ENCODE measurements around the gene CITED4.

GRCh38 chr1:40853885-40854170 is 8.3 kb downstream of the CITED4 start:
- TF ChIP-seq EZH2 (IDR thresholded peaks at IDR 0.05) = no peak
- no peak for TF ChIP-seq CTCF (IDR thresholded peaks at IDR 0.05 in 2 of 3, conservative IDR thresholded peaks at IDR 0.05 in 1 of 3; ENCODE audit: borderline replicate concordance in 1 of 3, insufficient read depth in 1 of 3, low read depth in 2 of 3, low read length in 2 of 3)
- no peak for TF ChIP-seq POLR2A (IDR thresholded peaks at IDR 0.05; ENCODE audit: borderline replicate concordance, extremely low read depth, insufficient read depth, insufficient read length)
- TF ChIP-seq POLR2AphosphoS5 (IDR thresholded peaks at IDR 0.05; ENCODE audit: low read depth, low read length) = no peak
- no peak for TF ChIP-seq ZBTB33 (IDR thresholded peaks at IDR 0.05; ENCODE audit: extremely low read depth, insufficient replicate concordance, low read length)
- TF ChIP-seq EZH2phosphoT487 (IDR thresholded peaks at IDR 0.05; ENCODE audit: borderline replicate concordance) = no peak
- no peak for TF ChIP-seq ELF1 (IDR thresholded peaks at IDR 0.05; ENCODE audit: borderline replicate concordance, low read depth)
- no peak for TF ChIP-seq ZNF274 (IDR thresholded peaks at IDR 0.05; ENCODE audit: low read depth, low read length)

All from HCT116 (cell line).